NCI-H1930 (cell line): ENCODE results near the gene KCNMB2.

Experiments
- DNase-seq, 2 experiments: peaks; one replicate each; lab custom pipeline; 2025; lab: John Stamatoyannopoulos, UW

KCNMB2 gene

DNA sequence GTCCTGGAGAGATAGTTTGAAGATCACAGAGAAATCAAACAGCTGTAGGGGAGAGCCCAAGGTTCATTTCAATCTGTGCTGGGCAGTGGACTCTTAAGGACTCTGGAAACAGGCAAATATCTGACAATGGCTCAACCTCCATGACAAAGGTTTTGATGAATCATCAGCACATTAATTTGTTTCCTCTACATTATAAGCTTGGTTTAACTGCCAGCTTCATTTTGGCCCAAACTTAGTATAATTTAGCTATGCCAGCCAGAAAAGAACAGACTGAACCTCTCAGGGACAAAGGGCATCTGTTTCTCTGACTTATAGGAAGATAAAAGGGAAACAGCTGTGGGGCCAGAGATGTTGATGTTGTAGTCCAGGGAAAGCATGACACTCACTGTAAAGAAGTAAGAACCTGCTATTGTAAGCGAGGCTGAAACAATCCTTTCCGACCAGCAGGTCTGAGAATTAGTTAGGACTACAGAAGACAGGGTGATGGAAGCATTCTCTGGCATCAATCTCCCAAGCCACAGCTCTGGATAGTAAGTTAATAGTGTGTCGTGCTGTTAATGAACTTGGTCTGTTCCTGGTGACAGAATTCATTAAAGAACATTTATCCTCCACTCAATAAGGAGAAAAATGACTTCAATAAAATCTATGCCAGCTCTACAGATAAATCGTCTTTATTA, 110.1 kb downstream of the KCNMB2 start:
- no peak for DNase-seq

DNA sequence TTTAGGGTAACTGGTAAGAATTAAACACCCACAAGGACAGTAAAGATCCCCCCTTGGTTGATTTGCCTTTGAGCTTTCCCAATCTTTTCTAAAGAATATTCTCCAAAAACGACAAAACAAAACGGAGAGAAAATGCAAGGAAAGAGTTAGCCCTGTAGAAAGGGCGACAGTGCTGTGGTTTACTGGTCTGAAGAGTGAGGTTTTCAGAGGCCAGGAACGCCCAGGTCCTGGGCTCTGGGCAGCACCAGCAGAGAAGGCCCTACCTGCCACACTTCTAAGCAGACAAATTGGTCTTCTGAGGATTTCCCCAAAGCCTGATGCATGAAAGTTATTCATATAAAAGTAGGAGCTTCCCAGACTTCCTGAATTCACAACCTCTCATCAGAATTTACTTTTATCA, 119.3 kb downstream of the KCNMB2 start:
- DNase-seq, result no peak

DNA sequence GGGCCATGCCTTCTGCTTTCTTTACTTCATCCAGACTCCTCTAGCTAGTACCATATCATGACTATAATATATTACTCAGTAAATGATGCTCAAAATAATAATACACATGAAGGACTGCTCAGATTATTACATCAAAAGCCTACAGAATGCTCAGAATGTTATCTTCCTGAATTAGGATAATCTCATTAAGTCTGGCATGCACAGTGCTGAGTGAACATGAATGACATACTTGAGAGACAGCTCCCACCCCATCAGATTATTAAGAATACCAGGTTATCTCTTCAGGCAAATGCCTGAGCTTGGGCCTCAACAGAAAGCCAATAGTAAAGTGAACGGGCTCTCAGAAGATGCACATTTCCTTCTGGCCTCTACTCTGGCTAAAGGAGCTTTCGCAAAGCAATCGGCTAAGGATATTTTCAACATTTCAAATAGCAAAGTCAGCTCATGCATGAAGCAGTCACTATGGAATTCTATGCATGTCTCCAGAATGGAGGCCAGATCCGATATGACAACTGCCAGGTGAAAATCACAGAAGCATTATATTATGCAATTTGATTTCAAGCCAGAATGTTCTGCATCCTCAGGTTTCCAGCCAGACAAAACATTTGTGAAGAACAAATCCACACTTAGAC, 122.6 kb downstream of the KCNMB2 start:
- no peak for DNase-seq

DNA sequence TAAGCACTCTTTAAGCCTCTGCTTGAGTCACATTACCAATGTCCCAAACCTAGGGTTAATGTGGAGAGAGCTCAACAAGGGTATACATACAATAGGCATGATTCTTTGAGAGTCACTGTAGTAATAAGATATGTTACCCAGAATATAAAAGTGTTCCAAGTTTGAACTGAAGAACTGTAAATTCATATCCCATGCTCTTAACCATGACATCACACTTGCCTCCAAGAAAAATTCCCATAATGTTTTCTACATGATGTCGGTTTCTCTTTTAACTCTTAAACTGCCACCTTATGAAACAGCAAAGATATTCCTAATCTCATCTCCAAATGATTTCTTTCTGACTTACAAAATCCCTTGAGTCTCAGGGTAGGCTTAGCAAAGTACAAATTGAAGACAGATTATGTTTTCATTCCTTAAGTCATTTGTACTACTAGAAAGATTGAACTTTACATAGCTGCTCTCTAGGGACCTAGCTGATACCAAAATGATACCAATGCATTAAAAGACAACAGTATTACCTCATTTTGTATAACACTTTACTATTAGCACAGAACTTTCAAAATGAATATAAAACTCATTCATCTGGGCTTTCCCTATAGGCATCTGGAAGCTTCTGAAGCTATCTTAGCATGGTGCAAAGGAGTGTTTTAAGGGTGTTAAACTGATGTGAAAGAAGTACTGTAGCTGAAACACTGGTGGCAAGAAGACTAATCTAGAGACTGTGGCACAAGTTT, 127.1 kb downstream of the KCNMB2 start:
- no peak for DNase-seq

DNA sequence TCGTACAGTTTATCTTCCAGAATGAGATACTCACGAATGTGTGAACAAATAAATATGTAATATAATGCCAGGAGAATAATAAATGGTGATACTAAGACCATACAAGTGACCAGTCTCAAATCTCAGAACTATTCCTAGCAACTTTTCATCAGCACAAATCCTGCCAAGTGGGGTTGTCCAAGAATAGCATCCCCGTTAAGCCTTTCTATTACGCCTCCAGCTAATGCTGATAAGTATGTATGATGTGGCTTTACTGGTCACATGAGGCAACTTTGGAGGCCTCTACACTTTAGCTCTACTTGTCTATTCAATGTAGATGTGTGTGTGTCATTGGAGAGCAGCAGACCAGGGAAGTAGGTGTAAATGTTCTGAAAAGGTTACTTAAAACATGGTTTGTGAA, 129.5 kb downstream of the KCNMB2 start:
- no peak for DNase-seq

DNA sequence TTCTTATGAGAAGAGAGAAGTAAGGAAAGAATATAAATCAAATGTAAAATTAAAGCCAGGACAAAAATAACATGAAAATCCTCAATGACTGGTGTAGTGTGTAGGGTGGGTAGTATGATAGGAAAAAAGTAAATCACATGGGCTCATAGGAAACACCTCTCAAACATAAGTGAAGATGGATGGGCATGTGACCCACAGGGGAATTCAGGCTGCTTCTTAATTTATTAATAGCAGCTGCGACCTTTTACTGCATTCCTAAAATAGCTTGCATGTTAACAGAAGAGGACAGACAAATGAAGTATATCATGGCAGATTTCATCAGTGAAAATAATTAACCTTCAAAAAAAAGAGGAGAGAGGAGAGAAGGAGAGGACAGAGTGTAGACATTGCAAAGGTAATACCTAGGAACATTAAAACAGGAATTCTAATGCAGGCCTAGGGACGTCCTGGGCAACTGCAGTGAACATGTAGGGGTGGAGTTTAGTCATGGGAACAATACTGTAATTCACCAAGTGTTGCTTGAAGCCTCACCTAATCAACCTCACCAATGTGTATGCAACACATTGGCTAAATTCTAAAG, 132.9 kb downstream of the KCNMB2 start:
- DNase-seq, result no peak

DNA sequence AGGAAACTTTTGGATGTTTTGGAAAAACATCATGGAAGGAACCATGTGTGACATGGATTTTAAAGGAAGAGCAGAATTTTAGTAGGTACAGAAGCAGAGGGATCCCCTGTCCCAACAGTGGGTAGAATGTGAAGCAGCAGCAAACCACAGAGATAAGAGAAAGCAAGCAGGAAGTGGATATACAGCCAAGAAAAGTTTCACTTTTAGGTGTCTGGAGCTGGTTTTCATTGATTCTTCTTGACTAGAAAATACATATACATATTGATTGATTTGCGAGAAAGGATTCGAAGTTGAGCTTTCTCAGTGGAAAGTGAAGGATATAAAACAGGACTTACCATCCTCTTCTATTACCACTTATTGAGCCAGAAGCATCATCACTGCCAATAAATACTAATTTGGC, 133.5 kb downstream of the KCNMB2 start:
- DNase-seq, result no peak

DNA sequence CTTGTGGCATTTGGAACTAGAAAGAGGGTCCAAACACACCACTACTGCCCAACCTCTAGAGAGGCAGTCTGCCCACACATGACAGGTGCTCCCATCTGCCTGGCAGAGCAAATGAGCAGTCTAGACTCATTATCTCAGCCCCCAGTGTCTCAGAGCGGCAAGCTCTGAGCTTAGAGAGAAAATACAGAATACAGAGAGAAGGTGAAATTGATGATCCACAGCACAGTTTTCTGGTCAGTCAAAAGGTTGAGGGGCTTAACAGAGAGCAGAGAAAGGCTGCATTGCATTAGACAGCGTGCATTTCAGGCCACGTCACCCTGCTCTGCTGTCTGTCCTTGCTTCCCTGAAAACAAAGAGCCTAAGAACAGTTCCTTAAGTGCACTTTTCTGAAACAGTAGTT, 135.1 kb downstream of the KCNMB2 start:
- no peak for DNase-seq

DNA sequence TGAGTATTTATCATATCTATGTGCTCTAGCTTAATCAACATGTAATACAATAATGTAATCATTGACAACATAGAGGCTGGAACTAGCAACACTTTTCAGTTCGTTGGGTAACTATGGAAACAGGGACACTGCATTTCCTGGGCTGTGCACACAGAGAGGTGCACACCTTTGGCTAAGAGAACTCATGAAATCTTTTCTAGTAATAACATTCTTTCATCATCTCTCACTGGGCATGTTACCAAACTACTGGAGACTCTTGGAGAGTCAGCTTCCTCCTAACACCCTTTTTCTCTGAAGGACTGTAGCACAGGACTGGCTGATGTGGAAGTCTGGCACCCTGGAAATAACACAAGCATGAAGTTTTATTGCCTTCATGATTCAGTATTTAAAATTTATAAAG, 135.6 kb downstream of the KCNMB2 start:
- DNase-seq, result no peak

DNA sequence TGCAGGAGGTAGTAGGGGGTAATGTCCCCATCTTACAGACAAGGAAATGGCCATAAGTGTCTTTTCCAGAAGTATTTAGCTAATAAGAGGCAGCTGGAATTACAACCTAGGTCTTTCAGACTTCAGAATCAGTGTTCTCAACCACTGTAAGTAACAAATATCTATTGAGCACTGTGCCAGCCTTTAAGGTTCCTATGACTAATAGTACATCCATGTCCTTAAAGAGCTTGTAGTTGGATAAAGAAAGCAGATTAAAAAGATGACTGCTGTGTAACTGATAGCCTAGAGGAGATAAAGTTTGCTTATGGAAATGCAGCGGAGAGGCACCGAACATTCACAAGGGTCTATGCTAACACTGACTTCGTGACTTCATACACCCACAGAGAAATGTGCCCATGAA, 136.0 kb downstream of the KCNMB2 start:
- DNase-seq, result no peak

DNA sequence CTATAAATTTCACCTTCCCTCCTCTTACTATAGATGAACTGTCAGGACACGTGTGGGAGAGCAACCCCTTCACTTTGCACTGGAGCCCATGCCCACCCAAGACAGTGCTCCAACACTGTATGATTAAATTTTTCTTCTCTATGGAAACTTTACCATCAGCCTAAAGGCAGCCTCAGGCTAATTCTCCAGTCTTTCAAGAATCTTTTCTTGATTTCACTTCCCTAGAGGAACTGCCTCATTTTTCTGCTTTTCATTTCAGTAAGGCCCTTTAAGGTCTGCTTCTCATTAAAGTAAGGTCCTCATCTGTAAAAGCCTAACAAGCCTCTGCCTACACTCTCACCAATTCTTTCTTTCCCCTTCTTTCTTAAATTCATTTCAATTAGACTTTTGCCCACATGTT, 137.3 kb downstream of the KCNMB2 start:
- no peak for DNase-seq

DNA sequence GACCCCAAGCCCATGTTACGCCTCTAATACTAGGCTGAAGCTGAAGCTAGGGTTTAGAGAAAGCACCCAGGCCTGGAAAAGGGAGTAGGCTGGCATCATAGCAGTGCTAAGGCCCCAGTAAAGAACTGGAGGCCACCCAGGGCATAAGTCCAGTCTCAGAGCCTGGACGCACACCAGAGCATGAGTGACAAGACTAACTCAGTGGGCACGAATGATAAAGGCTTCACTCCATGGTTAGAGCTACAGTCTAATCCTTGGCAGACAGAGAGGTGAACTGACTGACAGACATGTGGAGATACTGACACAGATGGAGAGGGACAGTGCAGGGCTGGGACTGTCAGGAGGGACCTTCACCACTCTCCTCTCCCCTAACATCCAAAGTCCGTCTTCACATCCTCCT, 139.8 kb downstream of the KCNMB2 start:
- DNase-seq, result no peak

DNA sequence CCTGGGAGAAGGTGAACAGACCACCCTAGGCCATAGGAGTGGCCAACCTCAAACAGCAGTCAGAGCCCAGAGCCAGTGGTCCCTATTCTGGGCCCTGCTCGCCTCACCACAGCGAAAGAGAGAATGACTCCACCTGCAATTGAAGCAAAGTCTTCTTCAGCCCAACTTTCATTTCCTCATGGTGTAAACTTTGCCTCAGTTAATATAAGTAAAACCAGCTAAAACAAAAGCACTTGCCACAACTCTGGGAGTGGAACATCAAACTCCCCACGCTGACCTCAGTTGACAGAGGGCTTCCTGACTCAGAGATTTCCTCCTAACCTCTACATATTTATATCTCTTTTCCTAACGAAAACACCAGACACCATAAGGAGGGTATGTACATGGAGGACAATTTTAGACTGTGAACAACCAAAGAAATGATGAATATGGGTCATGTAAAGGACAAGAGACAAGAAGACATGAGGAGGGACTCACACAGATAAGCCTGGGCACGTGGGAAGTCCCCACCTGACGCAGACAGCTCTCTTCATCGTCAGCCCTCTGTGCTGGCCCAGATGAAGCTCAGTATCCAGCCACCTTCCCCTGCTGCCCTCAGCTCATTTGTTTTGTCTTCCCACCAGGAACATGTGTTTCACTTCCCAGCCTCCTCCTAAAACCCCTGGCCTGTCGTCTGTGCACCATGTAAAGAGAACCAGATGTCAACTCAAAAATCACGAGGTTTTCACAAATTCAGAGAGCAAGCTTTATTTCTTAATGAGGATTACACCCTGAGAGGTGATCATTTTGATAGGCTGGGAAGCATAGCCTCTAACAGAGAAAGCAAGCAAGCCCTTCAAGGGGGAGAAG, 140.9 kb downstream of the KCNMB2 start:
- DNase-seq, result no peak

DNA sequence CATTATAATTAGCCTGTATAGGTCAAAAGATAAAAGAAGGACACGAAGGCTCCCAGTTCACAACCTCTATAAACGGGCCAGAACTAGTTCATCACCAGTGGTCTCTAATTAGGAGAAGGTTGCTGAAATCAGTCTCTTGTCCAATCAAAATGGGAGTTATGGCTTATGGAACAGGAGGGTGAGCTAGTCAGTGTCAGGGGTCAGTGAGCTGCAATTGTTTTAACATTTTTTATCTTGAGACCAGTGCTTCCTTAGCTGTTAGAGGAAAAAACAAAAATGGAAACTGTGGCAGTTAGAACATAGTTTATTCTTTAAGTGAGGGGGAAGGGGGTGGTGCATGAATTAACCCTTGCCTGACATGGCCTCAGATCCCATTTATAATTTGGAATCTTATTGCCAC, 141.7 kb downstream of the KCNMB2 start:
- no peak for DNase-seq

DNA sequence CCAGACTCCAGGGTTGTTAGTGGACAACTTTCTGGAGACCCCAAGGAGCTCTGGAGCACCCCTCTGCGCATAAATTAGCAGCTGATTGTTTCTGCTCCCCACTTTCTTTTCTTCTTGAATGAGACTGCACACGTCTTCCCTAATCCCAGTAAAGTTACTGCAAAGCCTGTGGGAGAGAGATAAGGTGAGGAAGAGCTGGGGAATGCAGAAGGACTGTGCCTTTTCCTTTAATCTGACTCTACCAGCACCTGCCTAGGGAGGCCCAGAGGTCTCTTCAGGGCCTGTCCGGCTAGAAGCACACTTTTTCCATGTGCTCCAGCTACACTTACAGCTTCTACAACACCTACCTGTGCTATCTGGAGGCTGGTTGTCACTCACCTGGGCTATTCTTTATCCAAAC, 143.8 kb downstream of the KCNMB2 start:
- no peak for DNase-seq

DNA sequence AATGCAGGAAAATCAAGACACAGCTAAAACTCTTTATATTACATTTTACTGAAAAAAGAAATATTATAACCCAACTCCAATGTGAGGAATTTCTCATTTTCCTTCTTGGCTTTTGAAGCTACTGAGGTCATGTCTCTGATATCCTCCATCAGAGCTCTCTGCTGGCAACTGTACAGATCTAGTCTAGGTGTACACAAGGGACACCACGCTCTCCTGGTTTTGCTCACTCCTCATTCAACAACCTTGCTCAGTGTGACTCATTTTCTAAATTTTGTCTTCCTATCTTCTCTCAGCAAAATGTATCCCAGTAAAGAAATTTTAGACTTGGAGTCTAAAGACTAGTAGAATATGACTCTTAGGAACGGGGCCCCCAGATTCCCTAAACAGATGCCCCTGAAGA, 144.3 kb downstream of the KCNMB2 start:
- no peak for DNase-seq

DNA sequence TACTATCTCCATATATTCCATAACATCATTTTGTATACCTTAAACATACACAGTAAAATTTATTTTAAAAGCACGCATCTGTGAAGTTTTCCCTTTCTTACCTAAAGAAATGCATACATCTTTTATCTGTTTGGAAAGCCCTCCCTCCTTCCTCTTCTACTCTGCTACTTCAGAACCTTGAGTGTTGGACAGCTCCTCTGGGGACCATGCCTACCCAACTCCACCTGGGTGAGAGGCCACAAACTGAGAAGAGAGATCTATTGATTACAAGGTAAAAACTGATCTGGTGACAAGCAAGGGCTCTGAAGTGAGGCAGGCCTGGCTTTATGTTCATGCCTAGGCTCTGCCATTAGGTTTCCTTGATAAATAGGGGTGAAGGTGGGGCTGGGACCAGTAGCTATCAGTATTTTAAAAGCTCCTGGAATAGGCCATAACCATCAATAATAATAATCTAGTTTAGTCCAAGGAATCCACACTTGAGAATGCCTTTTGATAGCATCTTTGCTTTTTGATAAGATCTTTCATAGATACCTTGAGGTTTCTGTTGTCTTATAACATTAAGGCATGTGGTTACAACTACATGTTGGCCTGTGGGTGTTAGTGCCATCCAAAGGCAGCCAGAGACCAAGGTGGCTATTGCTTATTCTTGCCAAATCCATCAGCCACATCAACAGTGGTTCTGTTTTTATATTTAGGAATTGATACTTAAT, 148.8 kb downstream of the KCNMB2 start:
- no peak for DNase-seq

DNA sequence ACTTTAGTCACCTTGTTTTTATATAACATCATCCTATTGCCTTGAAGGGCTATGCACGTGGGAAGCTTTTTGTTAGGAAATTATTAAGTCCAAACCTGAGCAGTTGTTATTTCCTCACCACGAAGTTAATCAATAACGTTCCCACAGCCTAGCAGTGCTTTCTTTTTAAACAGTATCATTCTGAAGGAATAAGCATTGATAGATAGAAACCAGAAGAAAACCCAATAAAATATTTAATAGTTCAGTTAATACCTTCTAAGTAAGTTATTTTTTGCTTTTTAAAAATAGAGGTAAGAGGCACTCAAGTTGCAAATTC, 149.3 kb downstream of the KCNMB2 start:
- DNase-seq, result no peak

DNA sequence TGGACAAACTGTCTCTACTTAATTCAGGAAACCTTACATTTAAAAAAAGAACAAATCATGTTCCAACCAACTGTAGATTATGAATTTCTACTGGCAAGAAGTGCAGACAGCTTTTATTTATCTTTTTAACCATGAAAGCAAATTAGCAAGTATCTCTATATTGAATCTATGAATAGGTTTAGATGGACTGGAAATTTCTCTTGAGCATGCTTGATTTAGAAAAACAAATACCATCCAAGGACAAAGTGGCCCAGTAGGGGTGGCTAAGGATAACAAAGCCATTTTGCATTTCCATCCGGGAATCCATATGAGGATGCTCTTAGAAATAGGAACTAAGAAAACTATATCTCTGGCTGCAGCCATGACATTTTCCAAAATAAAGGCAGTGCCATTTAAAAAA, 150.6 kb downstream of the KCNMB2 start:
- DNase-seq, result no peak

DNA sequence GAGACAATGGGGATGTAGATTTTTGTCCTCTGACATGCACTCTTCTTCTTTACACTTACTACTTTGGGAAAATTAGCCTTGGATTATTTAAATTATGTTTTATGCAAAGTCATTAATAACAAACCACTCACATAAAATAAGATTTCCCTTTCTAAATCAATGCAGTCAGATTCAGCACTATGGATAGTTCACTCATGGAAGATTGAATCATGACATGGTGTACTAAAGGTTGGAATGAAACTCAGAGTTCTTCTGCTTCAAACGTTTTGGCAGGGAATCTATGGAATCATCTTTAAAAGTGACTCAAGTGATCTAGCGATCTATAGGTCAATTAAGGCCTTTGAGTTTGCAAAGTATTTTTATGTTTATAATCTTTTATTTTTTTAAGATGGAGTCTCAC, 154.3 kb downstream of the KCNMB2 start:
- no peak for DNase-seq

DNA sequence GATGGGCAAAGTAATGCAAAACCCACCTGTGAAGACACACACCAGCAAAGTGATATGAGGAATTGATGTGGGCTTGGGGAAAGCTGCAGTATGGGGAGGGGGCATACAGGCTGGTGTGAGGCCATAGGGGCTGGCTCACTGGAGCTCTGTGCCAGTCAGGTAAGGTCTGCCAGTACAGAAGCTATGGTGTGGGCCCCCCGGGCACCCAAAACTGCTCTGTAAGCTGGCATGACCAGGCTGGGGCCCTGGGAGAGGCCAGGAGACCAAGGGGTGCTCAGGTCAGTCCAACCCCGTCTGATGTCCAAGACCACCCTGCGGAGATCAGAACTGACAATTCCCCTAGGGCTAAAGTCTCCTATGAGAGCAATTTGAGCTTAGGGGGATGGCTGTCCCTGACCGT, 163.1 kb downstream of the KCNMB2 start:
- DNase-seq, result no peak

DNA sequence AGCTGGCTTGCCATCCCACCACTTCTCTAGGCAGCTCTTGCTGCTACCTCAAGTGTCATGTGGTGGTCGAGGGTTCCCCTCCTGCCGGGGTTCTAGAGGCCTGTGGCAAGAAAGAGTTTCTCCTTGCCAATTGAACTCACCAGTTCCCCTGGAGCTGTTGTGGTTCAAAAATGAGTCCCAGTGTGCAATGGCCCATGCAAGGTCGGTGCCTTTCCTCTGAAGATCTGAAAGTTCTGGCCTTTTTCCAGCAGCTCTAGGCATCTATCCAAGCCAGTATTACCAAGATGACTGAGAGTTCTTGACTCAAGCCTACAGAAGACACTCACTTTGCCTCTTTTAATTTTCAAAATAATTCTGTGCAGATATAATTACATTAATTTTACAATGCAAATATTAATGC, 163.6 kb downstream of the KCNMB2 start:
- no peak for DNase-seq
